Esophagus muscularis mucosa (tissue), 3 donors: ENCODE data around the gene CHSY3.

Source experiments
- EP300 ChIP-seq: sonication (generic); formaldehyde crosslinking; IDR thresholded peaks from one replicate; pipeline ENCODE4 v1.6.1; 2017; ENCODE audit warnings: antibody characterized with exemption
- TF ChIP-seq, protein P1 (sequence below), 3 experiments: fragments of 200-600 bp in 2 of 3; fragments of 450-650 bp in 1 of 3; sonication (generic) in 2 of 3; IDR thresholded peaks; one replicate each; pipeline ENCODE4 v1.5.1; 2017 to 2019; ENCODE audit warnings: antibody characterized with exemption in 3 of 3, mild to moderate bottlenecking in 2 of 3, moderate library complexity in 1 of 3

DNA sequence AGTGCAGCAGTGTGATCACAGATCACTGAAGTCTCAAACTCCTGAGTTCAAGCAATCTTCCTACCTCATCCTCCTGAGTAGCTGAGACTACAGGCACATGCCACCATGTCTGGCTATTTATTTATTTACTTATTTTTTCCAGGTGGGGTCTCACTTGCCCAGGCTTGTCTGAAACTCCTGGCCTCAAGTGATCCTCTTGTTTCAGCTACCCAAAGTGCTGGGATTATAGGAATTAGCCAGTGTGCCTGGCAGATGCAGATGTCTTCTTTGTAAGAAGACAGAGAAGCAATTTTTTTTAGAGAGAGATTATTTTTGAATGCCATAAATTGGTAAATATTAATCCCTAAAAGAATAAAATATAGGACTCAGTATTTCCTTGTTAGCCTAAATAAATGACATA lies 54.3 kb downstream of the CHSY3 start:
- TF ChIP-seq, protein P1, sequence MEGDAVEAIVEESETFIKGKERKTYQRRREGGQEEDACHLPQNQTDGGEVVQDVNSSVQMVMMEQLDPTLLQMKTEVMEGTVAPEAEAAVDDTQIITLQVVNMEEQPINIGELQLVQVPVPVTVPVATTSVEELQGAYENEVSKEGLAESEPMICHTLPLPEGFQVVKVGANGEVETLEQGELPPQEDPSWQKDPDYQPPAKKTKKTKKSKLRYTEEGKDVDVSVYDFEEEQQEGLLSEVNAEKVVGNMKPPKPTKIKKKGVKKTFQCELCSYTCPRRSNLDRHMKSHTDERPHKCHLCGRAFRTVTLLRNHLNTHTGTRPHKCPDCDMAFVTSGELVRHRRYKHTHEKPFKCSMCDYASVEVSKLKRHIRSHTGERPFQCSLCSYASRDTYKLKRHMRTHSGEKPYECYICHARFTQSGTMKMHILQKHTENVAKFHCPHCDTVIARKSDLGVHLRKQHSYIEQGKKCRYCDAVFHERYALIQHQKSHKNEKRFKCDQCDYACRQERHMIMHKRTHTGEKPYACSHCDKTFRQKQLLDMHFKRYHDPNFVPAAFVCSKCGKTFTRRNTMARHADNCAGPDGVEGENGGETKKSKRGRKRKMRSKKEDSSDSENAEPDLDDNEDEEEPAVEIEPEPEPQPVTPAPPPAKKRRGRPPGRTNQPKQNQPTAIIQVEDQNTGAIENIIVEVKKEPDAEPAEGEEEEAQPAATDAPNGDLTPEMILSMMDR (IDR thresholded peaks at IDR 0.05), result no peak
- TF ChIP-seq EP300, result no peak
